ENCODE results near the gene TOMM40. TPM values are rescaled to one million over a fixed set of nuclear protein-coding genes. Genes with fewer than 3 reads are reported as not detected.

The TOMM40 gene
- total and polyA plus RNA-seq, 9 of the 15 experiments (the other 6 are each of a cell fraction or from before 2014, with no cell fraction given), result 0.89 to 290 (median 160) TPM

DNA sequence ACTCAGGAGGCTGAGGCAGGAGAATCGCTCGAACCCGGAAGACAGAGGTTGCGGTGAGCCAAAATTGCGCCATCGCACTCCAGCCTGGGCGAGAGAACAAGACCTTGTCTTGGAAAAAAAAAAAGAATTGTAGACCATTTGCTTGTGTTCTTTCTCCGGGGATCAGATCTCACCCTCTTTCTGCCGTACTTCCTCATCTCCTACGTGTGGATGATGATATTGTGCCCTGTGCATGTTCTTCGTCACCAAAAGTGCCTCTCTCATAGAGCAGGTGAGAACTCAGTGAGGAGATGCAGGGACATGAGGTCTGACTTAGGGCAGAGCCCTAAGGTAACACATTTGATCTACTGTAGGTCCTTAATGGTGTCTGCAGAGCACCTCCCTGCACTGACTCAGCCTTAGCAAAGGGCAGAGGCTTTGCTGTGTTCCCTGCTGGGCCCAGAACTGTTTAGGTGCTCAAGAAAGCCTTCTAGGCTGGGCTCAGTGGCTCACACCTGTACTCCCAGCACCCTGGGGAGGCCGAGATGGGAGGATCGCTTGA, 56.1 kb downstream of the TOMM40 start:
- no peak for DNase-seq (ENCODE audit: extremely low read depth in 1 of 4, low spot score in 3 of 4)
- CTCF ChIA-PET (ENCODE audit: low intra/inter-chr PET ratio), result no interaction called here
- H3K27me3 ChIP-seq (ENCODE audit: control insufficient read depth in 2 of 2, insufficient read depth in 2 of 2, low read length in 2 of 2), result no peaks in the 10 kb centered on the region
- H4K20me1 ChIP-seq (replicated peaks; ENCODE audit: control insufficient read depth, insufficient read depth, low read length), result no peaks in the 10 kb centered on the region
- no peaks in the 10 kb centered on the region for H3K9me3 ChIP-seq (replicated peaks; ENCODE audit: control insufficient read depth, insufficient read depth, low read depth, low read length)
- no peak overlapping the region for H2AFZ ChIP-seq (ENCODE audit: low read depth, low read length)
- peaks cover 15 to 42% of the 10 kb centered on the region in 2 experiments; a peak in 4 of 5 replicates for H3K4me1 ChIP-seq (replicated peaks in 1 of 2; ENCODE audit: control insufficient read depth in 2 of 2, insufficient read depth in 2 of 2, low read length in 2 of 2)
- intact Hi-C loops (cut with micrococcal nuclease) (no loop called here), in situ Hi-C loops (cut with MboI) (no loop called here)
- no peak for FAIRE-seq
- TF ChIP-seq CEBPB (tag; IDR thresholded peaks at IDR 0.05) (peak; percentile 62), HDGF (IDR thresholded peaks at IDR 0.05) (no peak), SMAD4 (CRISPR knock-in tag; conservative IDR thresholded peaks at IDR 0.05) (no peak), POLR3A (IDR thresholded peaks at IDR 0.05; ENCODE audit: borderline replicate concordance, extremely low read depth, insufficient read depth, insufficient read length) (no peak), GABPB2 (CRISPR knock-in tag; conservative IDR thresholded peaks at IDR 0.05) (no peak), GTF2E2 (tag; IDR thresholded peaks at IDR 0.05) (no peak), ZNF780A (CRISPR knock-in tag; IDR thresholded peaks at IDR 0.05) (no peak)
- H3K9me1 ChIP-seq (ENCODE audit: control insufficient read depth, insufficient read depth, low read length), result no peaks in the 10 kb centered on the region
- H3K36me3 ChIP-seq (ENCODE audit: control insufficient read depth, insufficient read depth, low read length), result no peaks in the 10 kb centered on the region
- no peak overlapping the region for H3K9ac ChIP-seq (ENCODE audit: insufficient read depth in 1 of 2, low read depth in 2 of 2, low read length in 2 of 2)
- ATAC-seq, result no peak
- no peak overlapping the region for H3K4me3 ChIP-seq
- POLR2A ChIA-PET, result no interaction called here
- BruUV-seq (replicated peaks), result no TSS peak
- H3K79me2 ChIP-seq (ENCODE audit: control insufficient read depth, insufficient read depth, low read length), result no peaks in the 10 kb centered on the region
- 72% methylated on average over 13 of the region's 13 CpGs for WGBS (ENCODE audit: insufficient coverage, low coverage, missing lambda C conversion rate)
- no peak overlapping the region for H3K4me2 ChIP-seq (ENCODE audit: insufficient read depth, low read length)
- H3K27ac ChIP-seq (ENCODE audit: extremely low read depth, low read depth, low read length), result no peak overlapping the region

Data from K562 (cell line).